HG03103 (cell line): Measurements from ENCODE around the gene ABR.

Source experiments
- ATAC-seq: cut with Tn5 transposase; IDR thresholded peaks from one replicate; pipeline ENCODE4 v1.9.1; 2021; ENCODE audit warnings: low read depth; ENCODE audit not compliant: unreplicated experiment

The ABR gene

DNA sequence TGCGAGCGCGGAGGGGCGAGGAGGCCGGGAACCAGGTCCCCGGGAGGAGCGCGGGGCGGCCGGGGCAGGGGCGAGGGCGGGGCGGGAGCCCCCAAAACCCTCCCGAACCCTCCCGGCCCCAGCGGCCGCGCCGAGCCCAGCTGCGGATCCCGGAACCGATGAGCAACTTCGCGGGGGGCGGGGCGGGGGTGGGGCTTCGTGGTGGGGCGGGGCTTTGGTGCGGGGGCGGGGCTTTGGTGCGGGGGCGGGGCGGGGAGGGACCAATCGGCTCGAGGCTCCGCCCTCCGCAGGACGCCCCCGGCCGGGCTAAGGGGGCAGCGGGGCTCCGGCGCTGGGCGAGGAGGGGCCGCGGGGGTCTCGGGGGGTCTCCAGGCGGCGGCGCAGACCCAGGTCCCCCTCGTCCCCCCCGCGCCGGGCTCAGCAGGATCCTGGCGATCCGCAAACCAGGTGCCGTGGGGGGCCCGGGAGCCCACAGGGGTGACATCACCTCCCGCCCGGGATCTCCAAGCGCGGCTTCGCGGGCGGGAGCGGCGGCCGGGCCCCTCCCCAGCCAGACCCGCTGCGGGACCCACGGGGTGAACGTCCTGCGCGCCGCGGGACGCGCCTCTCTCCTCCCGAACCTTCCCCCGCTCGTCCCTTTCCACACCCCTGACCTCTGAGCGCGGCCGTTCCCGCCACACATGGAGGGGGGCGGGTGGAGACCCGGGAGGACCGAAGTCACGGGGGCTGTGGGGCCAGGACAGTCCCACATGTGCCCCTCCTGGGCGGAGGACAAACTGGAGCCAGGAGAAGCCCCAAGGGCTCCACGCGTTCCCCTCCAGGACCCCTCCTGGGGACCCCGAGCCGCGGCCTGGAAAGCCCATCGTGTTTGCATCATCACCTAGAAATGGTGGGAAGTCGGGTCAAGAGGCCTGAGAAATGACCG is at the start of gene ABR:
Gene ABR (minus strand): TSS at position 164 of the 925 bp plus-strand sequence. CDS start 254 bp downstream, outside the sequence.
- ATAC-seq, result no peak

GRCh38 chr17:1229349-1229899 is 49.6 kb upstream of the ABR start:
- ATAC-seq, result no peak

DNA sequence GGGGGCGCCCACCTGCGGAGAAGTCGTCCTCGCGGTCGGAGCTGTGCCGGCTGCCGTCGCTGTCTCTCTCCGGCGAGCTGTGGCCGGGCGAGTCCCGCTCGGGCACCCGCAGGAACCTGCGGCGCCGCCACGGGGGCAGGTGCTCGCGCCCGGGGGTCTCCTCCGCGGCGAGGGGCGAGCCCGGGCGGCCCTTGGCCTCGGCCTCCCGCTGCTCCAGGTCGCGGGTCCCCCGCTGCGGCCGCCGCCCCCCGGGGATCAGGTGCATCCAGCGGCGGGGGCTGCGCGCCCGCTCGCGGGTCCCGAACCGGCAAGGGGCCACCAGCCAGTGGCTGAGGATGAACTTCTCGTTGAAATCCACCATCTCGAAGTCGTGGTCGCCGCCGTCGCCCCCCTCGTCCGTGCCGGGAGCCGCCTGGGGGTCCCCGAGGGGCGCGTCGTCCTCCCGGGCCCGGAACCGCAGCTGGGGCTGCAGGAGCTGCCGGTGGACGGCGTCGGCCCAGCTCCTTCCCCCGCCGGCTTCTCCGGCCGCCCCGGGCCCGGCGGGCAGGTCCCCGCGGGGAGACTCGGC is 49.1 kb upstream of the ABR start:
- no peak for ATAC-seq

- no peak for ATAC-seq
Observed at GRCh38 chr17:1227917-1228780, 48.4 kb upstream of the ABR start.

DNA sequence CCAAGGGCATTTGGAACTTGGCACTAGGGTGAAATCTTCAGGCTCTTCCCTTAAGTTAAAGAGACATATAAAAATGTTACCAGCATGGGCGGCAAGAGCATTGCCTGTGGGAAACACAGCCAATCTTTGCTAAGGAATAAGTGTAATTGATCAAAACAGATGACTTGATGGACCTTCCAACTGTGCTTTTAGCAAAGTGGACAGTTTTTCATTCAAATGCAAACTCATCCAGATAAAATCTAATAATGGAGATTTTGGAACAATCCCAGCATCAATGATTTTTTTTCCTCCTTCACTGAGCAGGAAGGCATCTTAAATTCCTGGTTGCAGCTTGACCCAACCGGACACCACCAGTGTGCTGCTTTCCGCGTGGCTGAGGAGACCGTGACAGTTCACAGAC is 47.6 kb upstream of the ABR start:
- no peak for ATAC-seq

- no peak for ATAC-seq
Observed at GRCh38 chr17:1226308-1226707, 46.5 kb upstream of the ABR start.

DNA sequence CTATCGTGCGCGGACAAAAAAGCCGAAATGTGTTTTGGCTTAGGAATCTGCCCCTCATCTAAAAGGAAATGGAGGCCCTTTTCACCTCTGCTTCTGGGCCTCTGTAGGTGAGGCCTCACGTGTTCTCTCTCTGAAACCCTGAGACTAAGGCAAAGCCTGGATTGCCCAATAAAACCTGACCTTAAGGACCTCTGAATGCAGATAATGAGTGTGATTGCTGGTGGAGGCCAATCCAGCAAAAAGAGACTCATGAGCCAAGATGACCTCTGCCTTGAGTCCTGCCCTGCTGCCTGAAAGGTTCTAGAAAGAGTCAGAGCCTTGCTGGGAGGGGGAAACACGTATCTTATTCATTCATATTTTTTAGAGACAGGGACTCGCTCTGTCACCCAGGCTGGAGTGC is 44.5 kb upstream of the ABR start:
- no peak for ATAC-seq

GRCh38 chr17:1223662-1224061 is 43.9 kb upstream of the ABR start:
- no peak for ATAC-seq

- ATAC-seq, result no peak
Observed at GRCh38 chr17:1222321-1222720, 42.5 kb upstream of the ABR start.

- no peak for ATAC-seq
Observed at GRCh38 chr17:1221209-1221608, 41.4 kb upstream of the ABR start.

DNA sequence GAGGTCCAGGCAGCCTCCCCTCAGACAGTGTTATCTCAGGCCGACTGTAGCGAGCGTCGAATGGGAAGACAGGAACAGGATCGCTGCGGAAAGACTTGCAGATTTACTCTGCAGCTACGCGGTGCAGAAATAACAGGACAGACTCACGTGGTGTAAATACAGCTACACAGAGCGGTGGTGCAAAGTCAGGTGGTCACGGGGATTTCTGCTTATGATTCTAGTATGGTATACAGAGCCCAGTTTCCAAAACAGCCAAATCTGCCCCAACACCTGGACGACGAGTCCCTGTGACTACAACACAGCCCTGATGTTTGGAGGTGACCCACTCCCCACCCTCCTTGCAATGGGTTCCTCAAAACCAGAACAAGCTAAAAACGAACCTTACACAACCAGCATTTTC is 40.6 kb upstream of the ABR start:
- ATAC-seq, result no peak

GRCh38 chr17:1217089-1217385 is 37.3 kb upstream of the ABR start:
- ATAC-seq, result no peak

GRCh38 chr17:1216217-1217088 is 36.7 kb upstream of the ABR start:
- ATAC-seq, result no peak

- ATAC-seq, result no peak
Observed at GRCh38 chr17:1212946-1213345, 33.2 kb upstream of the ABR start.

DNA sequence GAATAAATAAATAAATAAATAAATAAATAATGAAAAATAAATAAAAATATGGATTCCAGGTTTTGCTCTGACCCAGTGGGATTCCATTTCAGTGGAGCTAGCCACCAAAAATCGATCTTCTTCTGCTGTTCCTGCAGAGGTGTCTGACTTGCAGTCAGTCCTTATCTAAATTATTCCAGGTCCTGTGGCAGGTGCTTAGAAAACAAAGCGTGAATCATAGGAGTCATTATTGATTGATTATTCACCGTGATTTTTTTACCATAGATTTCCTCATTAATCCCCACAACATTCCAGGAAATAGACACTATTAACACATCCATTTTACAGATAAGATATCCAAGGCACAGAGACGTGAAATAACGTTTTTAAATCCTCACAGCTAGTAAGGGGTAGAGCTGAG is 31.5 kb upstream of the ABR start:
- no peak for ATAC-seq

- ATAC-seq, result no peak
Observed at GRCh38 chr17:1208966-1209365, 29.2 kb upstream of the ABR start.

DNA sequence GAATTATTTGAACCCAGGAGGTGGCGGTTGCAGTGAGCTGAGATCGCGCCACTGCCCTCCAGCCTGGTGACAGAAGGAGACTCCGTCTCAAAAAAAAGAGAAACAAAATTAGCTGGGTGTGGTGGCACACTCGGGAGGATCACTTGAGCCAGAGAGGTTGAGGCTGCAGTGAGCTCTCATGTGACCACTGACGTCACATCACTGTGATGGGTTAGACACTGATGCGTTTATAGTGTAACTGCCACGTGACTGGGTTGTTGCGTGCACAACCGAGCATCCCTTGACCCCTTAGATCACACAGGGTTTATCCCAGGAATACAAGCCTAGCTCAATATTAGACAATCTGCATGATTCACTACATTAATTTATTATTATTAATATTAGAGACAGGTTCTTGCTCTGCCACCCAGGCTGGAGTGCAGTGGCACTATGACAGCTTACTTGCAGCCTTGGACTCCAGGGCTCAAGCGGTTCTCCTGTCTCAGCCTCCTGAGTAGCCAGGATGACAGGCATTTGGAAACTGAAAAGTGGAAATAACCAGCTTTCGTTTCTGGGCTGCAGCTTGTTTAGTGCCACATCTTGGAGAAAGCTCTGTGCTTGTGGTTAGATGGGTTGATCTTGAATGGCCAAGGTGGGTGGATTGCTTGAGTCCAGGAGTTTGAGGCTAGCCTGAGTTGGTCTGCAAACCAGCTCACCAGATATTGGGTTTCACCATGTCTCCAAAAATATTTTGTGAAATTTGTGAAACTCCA is 26.4 kb upstream of the ABR start:
- ATAC-seq, result no peak

DNA sequence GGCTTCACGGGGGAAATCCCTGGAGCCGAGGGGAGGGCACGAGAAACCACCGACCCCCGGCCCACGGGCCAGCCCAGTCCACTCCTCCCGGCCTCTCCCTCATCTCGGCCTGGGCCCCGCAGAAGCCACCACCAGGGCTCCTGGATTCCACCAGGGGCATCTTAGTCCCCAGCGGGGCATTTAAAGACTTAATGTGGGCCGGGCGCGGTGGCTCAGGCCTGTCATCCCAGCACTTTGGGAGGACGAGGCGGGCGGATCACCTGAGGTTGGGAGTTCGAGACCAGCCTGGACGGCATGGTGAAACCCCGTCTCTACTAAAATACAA is 24.1 kb upstream of the ABR start:
- no peak for ATAC-seq

DNA sequence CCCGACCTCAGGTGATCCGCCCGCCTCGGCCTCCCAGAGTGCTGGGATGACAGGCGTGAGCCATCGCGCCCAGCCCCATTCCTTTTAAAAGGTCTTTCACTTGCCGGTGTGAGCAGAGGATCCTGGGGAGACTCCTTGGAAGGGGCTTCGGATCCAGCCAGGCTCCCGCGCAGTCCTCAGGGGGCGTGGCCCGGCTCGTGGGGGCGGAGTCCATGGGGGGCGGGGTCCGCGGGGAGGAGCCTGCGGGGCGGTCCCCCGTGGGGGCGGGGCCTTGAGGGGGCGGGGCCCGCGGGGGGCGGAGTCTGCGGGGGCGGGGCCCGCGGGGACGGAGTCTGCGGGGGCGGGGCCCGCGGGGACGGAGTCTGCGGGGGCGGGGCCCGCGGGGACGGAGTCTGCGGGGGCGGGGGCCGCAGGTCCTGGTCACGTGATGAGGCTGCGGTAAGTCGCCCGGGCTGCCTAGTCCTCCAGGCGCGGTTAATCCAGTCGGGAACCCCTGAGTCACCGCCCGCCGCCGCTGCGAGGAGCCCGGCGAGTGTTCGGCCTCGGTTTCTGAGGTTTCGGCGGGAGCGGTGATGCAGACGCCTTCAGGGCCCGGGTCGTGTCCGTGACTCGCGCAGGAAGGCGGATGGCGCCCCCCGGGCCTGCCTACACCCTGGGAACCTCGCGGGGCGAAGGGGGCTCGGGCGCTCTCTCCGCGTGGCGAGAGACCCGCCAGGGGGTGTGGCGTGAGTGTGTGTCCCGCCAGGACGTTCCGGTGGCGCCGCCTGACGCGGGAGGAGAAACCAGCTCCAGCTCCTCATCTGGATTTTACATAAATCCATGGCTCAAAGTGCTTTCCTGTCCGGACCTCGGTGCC is 23.6 kb upstream of the ABR start:
- ATAC-seq, result no peak
